ENCODE results near the gene EID2. TPM values are rescaled to one million over a fixed set of nuclear protein-coding genes. Genes with fewer than 3 reads are reported as not detected.

The EID2 gene
- total and polyA plus RNA-seq, 2 of the 13 experiments (the other 11 are each of a cell fraction or from before 2014, with no cell fraction given): 3.7 to 14.1 TPM

- TF ChIP-seq SOX5 (CRISPR knock-in tag; IDR thresholded peaks at IDR 0.05; ENCODE audit: borderline replicate concordance) (no peak), MTERF4 (CRISPR knock-in tag; IDR thresholded peaks at IDR 0.05) (no peak), MIER2 (CRISPR knock-in tag; IDR thresholded peaks at IDR 0.05) (no peak), PCBP1 (IDR thresholded peaks at IDR 0.05; ENCODE audit: borderline replicate concordance, low read depth, low read length) (no peak), SP140L (CRISPR knock-in tag; IDR thresholded peaks at IDR 0.05; ENCODE audit: borderline replicate concordance) (no peak)
Observed at GRCh38 chr19:39494661-39495060, 45.3 kb downstream of the EID2 start (continued).

GRCh38 chr19:39492788-39493187 lies 47.2 kb downstream of the EID2 start:
- Histone ChIP-seq H3K79me2 (ENCODE audit: insufficient read depth, low read length) (no peaks in the 10 kb centered on the region), H3K9ac (ENCODE audit: insufficient read depth, low read depth, low read length) (no peak overlapping the region), H3K27me3 (ENCODE audit: control insufficient read depth in 1 of 2, insufficient read depth in 2 of 2, low read length in 2 of 2) (peaks cover 0 to 4% of the 10 kb centered on the region in 2 experiments; a peak in 2 of 5 replicates), H3K4me2 (ENCODE audit: low read depth, low read length) (no peak overlapping the region), H2AFZ (ENCODE audit: low read length) (no peak overlapping the region), H3K4me1 (ENCODE audit: insufficient read depth, low read length) (peaks cover 6% of the 10 kb centered on the region; the same call in 1 of the 2 replicates), H3K27ac (ENCODE audit: extremely low read length, insufficient read depth, low read length) (no peak overlapping the region), H3K9me3 (ENCODE audit: low read length) (no peaks in the 10 kb centered on the region), H3K36me3 (replicated peaks in 1 of 2; ENCODE audit: control insufficient read depth in 1 of 2, insufficient read depth in 2 of 2, low read length in 2 of 2) (peaks cover 9 to 23% of the 10 kb centered on the region in 2 experiments), H4K20me1 (ENCODE audit: insufficient read depth, low read length) (no peaks in the 10 kb centered on the region), H3K4me3 (replicated peaks in 1 of 3; ENCODE audit: insufficient read depth in 1 of 3, low read depth in 2 of 3, low read length in 3 of 3) (no peak overlapping the region)
- ATAC-seq (no peak), DNase-seq (ENCODE audit: low spot score) (no peak), FAIRE-seq (no peak)
- TF ChIP-seq ZBTB8A (CRISPR knock-in tag; IDR thresholded peaks at IDR 0.05; ENCODE audit: borderline replicate concordance, low read depth) (no peak), MXI1 (IDR thresholded peaks at IDR 0.05; ENCODE audit: borderline replicate concordance, low read depth, low read length) (no peak), RFXANK (CRISPR knock-in tag; IDR thresholded peaks at IDR 0.05) (no peak), MZF1 (CRISPR knock-in tag; IDR thresholded peaks at IDR 0.05; ENCODE audit: borderline replicate concordance) (no peak), NFYB (CRISPR knock-in tag; IDR thresholded peaks at IDR 0.05) (no peak), ZNF264 (CRISPR knock-in tag; IDR thresholded peaks at IDR 0.05) (no peak), MBNL3 (CRISPR knock-in tag; conservative IDR thresholded peaks at IDR 0.05) (no peak), ZBTB21 (CRISPR knock-in tag; IDR thresholded peaks at IDR 0.05) (no peak), ZFX (CRISPR knock-in tag; IDR thresholded peaks at IDR 0.05; ENCODE audit: low read depth) (no peak), ZNF33A (CRISPR knock-in tag; IDR thresholded peaks at IDR 0.05; ENCODE audit: borderline replicate concordance) (no peak), ZNF543 (CRISPR knock-in tag; IDR thresholded peaks at IDR 0.05) (no peak), SALL2 (CRISPR knock-in tag; IDR thresholded peaks at IDR 0.05) (no peak), KDM6A (CRISPR knock-in tag; IDR thresholded peaks at IDR 0.05; ENCODE audit: low read depth) (no peak), PHF8 (CRISPR knock-in tag; IDR thresholded peaks at IDR 0.05) (no peak), ZSCAN9 (CRISPR knock-in tag; IDR thresholded peaks at IDR 0.05; ENCODE audit: borderline replicate concordance) (no peak), SMYD3 (CRISPR knock-in tag; IDR thresholded peaks at IDR 0.05) (no peak), NFKBIZ (CRISPR knock-in tag; IDR thresholded peaks at IDR 0.05) (no peak), ZNF292 (CRISPR knock-in tag; IDR thresholded peaks at IDR 0.05; ENCODE audit: borderline replicate concordance, low read depth) (no peak)
- ChIA-PET CTCF (ENCODE audit: low intra/inter-chr PET ratio, low total read pairs) (no interaction called here), POLR2A (no interaction called here)
- intact Hi-C loops (cut with micrococcal nuclease; ENCODE audit: unreplicated experiment): no loop called here
- no TSS peak for BruUV-seq (replicated peaks)
- 96% methylated on average over 3 of the region's 3 CpGs for WGBS (ENCODE audit: low lambda C conversion rate)
- in situ Hi-C loops (cut with HindIII; ENCODE audit: extremely low pct_ligation_motif_present, low pct_unique_long_range_greater_than_20kb): no loop called here

Measured in HepG2 (cell line).